ENCODE results near the gene ASB9.
"Not testable (repeated sequence)": the region's sequence is repeated elsewhere in the genome, so short reads cannot be mapped to it uniquely, and the experiment has no call there.

The ASB9 gene, protein sequence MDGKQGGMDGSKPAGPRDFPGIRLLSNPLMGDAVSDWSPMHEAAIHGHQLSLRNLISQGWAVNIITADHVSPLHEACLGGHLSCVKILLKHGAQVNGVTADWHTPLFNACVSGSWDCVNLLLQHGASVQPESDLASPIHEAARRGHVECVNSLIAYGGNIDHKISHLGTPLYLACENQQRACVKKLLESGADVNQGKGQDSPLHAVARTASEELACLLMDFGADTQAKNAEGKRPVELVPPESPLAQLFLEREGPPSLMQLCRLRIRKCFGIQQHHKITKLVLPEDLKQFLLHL

DNA sequence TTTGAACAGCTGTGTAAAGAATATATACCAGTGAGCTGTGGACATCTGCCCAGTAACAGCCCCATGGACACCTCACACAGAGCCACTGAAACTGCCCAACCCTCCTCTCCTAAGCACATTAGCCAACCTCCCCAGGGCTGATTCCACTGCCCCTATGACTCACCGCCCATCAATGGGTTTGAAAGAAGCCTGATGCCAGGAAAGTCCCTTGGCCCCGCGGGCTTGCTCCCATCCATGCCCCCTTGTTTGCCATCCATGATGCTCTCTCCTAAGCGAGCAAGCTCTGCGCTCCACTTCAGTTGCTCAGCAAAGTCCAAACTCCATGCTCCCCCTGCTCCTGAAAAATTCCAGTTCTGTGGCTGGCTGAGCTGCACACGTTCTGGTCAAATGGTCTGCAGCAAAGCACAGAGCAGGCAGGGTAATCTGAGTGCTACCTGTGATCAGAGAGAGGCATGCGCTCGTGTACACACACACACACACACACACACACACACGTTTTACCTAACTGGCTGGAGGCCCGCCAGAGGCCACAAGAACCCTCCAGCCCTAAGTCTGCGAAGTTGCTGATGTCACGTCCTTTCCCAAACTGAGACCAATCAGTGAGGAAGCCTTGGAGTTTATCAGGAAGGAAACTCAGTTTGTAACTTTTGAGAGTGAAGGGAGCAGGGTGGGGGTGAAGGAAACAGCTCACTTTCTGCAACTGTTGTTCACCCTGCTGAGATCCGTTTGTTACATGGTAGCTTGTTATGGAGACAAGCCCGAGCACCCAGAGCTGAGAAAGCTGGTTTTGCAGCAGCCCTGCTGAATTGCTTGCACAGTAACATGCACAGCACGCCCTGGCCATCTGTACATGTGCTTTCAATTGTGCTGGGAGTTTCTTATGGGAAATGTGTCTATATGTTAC is at the start of gene ASB9:
TSS of gene ASB9 (minus strand) at position 466 of the 904 bp plus-strand sequence. CDS start at position 257, 209 bp downstream.
- DNase-seq: no peak

DNA sequence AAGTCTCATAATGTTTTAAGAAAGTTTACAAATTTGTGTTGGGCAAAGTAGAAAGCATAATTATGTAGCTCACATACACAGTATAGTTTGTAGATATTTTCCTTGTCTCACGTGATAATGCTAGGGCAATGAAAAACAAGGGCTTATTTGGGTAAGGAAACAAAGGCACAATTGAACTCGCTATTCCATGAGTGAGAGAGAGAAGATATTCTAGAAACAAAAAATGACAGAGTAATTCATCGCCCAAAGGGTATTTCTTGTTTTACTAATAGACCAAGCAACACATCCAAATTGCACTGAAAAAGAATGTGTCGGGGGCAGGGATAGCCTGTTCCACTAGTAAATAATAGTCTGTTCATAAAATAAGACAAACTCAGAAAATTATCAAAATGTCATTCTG is 49.2 kb upstream of the ASB9 start:
- no peak for DNase-seq

DNA sequence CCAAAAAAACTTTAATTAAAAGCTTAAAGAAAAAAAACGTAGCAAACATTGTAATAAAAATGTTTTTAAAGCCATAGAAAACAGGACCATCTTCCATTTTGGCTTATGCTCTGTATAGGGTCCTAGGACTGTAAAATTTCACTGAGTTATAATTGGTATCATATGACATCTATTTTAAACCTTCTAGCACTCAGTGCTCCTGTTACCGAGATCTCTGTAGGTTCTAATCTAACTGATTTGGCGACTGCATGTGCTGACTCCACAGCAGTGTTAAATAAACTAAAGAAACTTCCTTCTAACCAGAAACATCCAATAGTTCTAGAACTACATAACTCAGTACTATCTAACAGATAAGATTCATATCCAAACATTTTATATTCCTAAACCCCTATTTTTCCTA is 45.6 kb upstream of the ASB9 start, which contains the start of gene ASB11:
TSS of gene ASB11 (minus strand) at position 132 of the 400 bp plus-strand sequence. CDS start at position 97, 35 bp downstream.
- DNase-seq: no peak

DNA sequence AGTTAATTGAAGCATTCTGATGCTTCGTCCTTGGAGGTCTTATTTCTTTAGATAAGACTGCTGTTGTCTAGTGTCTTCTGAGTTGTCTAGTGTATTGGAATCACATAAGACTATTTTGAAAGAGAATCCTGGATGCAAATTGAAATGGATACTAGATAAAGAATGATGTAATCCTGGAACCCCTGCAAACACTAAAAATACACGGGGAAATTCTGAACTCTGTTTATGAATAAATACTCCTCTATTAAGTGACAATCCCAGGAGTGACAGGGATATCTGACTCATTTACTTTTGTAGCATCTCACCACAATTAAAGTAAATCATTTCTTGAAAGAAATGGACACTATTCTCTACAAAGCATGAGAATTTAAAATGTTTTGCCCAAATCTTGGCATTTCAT is 44.6 kb upstream of the ASB9 start:
- DNase-seq: no peak

DNA sequence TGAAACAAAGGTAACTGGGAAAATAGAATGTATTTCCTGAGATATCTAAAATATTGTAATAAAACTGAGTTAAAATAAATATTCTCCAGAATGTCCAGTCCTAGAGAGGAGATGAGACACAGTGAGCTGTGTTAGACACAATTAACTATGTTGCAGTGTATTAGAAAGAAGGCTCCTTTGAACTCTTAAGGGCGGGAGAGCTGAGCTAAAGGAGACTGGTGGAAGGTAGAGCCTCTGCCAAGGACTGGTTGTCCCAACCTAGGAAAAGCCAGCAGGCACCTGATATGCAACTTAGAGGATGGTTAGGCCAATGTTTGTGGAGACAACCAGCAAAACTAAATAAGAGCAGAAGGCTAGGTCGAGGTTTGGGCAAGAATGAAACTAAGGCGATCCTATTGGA is 41.2 kb upstream of the ASB9 start:
- no peak for DNase-seq

DNA sequence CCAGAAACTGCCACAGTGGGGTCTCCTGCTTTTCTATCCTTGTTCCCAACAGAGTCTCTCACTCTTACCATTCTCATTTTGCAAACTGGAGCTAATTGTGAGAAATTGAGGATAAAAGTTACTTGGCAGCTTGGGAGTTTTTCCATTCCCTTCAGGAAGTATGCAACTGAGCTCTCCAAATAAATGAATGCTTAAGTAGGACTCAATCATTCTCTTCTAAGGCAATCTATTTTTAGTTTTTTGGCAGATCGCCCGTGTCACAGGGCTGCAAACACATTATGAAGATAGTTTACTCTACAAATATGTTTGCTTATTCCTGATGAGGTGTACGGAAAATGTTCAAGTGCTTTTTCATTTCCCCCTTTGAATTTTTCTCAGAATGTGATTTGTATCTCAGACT is 40.2 kb upstream of the ASB9 start:
- DNase-seq: no peak

DNA sequence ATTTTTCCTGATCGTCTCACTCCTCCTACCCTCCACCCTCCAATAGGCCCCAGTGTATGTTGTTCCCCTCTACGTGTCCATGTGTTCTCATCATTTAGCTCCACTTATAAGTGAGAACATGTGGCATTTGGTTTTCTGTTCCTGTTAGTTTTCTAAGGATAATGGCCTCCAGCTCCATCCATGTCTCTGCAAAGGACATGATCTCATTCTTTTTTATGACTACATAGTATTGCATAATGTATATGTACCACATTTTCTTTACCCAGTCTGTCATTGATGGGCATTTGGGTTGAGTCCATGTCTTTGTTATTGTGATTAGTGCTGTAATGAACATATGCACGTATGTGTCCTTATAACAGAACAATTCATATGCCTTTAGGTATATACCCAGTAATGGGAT is 36.0 kb upstream of the ASB9 start:
- DNase-seq: not testable (repeated sequence)

DNA sequence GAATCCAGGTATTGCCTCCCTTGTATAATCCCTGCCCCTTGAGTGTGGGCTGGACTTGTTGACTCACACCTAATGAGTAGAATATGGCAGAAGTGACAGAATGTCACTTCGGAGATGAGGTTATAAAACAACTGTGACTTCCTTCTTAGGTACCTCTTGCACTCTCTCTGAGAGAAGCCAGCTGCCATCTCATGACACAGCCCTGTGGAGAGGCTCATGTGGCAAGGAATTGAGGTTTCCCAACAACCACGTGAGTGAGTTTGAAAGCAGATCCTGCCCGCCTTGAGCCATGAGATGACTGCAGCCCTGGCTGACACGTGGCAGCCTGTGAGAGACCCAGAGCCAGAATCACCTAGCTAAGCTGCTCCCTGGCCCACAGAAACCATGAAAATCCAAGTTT is 32.0 kb upstream of the ASB9 start:
- no peak for DNase-seq

DNA sequence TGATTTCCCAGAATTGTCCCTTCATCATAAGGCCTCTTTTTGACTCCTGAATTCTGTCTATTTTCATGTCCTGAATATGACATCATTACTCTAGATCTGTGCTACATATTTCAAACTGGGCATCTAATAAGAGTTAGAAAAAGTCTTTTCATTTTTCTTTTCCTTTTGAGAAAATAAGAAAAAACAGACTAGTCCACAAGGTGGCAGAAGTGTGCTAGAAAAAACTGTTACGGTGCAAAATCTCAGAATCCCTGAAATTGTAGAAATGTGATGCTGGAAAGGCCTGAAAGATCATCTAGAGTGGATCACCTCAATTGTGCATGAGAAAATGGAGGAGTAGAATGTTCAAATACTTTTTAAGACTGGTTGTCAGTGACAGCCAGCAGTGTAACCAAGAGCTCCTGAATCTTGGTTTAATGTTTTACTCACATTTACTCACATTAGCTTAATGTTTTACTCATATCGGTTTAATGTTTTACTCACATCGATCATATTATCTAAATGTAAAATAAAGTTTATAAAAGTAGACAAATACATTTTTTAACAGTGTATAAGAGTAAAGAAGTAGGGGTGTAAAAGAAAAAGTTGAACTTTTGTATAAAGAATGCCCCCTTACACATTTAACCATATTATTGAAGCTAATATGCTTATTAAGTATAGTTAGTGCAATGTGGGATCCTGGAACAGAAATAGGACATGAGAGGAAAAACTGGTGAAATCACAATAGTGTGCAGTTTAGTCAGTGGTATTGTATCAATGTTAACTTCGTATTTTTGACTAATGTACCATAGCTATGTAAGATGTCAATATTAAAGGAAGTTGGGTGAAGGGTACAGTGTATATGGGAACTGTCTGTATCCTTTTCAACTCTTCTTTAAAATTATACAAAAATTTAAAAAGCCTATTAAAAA is 30.3 kb upstream of the ASB9 start:
- no peak for DNase-seq

DNA sequence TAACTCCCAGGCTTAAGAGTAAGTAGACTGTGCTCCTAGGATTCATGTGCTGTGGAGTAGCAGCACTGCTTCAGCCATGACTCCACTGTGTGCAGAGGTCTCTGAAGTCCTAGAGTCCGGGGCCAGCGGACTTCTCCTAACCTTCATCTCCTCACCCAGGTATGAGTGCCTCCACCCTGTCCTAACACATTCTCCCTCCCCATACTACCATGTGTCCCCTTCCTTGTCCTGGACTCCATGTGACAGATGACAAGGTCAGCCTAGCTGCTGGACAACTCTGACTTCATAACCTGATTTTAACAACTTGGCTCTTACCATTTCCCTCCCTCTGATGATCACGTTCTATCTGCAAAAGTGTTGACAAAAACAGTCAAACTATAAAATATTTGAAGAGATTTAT is 28.9 kb upstream of the ASB9 start:
- DNase-seq: no peak

DNA sequence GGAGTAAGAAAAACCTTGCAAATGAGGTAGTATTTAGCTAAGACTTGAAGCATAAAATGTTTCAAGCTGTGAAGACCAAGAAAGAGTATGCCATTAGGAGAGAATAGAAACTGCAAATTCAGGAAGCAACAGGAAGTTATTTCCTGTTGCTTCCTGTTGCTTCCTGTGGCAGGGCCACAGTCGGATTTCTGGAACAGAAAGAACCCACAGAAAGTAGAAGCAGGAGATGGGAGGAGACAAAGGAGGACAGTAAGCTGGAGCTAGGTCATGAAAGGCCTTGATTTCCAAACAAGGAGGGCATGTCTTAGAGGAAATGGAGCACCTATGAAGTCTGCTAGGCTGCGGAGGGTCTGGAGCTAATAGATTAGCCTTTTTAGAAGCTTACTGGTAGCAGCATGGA is 28.3 kb upstream of the ASB9 start:
- DNase-seq: no peak

DNA sequence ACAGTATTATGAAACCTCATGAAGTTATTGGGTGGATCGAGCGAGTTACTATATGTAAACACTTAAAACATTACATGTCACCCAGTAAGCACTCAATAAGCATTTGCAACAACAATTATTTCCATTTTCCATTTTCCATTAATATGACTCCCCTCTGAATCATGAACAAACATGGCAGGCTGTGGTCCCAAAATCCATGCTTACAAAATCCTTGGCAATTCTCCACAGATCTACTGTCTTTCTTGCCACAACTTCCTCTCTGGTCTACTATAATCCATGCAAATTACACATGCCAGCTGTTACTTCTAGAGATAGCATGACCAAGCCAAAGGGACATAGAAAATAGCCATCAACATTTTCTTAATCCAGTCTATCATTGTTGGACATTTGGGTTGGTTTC is 23.6 kb upstream of the ASB9 start:
- DNase-seq: no peak

DNA sequence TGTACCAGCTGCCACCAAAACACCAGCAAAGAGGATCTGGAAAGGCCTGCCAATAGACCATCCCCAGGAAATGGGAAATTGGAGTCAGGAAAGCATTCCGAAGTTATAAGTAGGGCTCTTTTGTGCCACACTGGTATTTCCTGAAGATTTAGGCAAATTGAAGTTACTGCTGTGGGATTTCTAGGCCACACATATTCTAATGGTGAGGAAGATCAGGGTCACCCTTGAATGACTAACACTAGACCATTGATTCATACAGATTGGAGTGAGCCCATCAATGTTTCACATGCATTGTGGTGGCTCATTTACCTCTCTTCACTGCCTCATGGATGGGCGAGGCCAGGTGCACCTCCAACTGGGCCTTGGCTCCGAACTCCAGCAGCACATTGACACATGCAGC is 23.0 kb upstream of the ASB9 start:
- no peak for DNase-seq

DNA sequence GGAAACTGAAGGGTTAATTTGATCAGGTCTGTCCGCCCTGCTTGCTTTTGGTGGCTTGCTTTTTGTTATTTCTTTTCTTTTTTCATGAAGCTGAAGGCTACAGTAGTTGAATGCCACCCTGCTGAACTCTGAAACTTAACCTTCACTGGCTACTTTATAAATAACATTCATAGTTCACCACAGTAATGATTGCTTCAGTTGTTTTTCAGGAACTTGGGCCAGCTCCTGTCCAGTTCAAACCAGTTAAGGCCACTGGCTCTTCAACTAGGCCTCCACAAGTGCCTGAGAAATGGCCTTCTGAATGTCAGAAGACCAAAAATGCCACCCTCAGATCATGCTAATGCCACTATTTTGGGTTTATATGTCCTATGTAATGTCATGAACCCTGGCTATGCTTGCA is 7.7 kb upstream of the ASB9 start:
- no peak for DNase-seq

DNA sequence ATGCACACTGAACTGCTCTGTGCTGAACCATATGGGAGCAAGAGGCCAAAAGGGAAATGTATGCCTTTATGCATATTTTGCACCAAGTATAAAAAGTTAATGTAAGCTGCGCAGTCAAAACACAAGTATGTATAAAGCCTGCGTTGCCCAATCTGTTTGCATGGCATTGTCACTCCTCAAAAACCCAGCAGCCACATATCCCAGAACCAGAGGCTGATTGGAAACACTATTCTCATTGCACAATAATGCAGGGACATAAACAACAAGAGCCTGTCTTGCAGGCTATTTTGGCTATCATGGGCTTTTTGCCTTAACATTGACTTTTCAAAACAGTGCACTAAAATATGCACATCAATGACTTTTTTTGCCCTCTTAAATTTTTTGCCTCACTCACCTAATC is 5.1 kb upstream of the ASB9 start:
- DNase-seq: no peak

DNA sequence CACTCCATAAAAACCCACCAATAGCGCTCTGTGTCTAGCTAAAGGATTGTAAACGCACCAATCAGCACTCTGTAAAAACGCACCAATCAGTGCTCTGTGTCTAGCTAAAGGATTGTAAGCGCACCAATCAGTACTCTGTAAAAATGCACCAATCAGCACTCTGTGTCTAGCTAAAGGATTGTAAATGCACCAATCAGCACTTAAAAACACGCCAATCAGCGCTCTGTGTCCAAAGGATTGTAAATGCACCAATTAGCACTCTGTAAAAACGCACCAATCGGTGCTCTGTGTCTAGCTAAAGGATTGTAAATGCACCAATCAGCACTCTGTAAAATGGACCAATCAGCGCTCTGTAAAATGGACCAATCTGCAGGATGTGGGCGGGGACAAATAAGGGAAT is 3.4 kb upstream of the ASB9 start:
- DNase-seq: not testable (repeated sequence)

DNA sequence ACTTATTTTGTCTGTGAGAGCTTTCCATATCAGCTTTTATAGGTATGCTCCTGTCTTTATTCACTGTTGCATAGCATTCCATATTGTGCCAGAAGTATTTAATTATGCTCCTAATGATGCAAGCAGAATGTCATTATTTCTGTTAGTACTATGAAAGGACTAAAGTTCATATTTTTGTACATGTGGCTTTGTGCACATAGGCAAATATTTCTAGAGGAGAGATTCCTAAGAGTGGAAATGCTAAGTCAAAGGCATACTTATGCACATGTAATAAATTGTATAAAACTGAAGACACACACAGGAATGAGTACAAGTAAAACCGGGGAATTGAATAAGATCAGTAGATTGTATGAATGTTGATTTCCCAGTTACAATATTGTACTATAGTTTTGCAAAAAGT is 1.9 kb upstream of the ASB9 start:
- no peak for DNase-seq

DNA sequence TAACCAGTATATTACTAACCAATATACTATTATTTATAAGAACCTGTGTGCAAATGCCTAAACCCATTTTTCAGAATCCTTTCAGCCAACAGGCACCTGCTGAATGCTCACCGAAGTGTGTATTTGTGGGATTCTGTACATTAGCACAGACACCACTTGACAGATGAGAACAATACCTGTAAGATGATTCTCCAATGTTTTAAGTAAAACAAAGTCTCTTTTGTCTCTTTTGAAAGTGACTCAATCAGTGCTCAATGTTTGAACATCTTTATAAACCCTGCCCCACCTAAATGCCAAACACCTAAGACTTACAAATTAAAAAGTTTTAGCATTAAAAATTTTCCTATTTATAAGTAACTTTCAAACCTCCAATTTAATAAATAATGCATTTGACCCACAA is 763 bp downstream of the ASB9 start:
- no peak for DNase-seq

DNA sequence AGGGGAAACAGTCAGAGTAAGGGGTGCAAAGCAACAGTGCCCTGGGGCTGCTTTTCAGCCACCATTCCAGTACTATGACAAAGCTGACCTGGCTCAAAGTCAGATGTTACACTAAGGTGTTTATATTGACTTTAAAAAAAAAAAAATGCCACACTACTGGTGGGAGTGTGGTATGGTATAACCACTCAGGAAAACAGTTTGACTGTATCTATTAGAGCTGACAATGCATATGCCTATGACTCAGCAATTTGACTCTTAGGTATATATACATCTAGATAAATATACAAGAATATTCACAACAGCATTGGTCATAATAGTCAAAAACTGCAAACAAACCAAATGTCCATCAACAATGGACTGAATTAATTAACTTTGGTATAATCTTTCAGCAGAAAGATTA is 15.0 kb downstream of the ASB9 start:
- DNase-seq: no peak

DNA sequence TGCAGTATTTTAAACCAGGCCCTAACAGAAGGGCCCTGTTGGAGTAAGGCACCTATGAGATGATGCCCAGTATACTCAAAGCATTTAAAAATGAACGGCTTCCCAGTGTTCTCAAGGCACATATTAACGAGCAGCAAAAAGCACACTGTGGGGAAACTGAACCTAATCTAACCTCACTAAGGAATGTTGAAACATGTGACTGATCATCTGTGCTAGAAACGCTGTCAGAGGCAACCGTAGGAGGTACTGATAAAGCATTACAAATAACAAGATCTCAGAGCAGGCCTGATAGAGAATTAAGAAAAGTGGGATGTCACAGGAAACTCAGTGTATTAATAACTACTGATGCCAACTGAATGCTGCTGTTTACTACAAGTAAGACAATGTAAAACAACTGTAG is 24.0 kb downstream of the ASB9 start:
- DNase-seq: no peak

DNA sequence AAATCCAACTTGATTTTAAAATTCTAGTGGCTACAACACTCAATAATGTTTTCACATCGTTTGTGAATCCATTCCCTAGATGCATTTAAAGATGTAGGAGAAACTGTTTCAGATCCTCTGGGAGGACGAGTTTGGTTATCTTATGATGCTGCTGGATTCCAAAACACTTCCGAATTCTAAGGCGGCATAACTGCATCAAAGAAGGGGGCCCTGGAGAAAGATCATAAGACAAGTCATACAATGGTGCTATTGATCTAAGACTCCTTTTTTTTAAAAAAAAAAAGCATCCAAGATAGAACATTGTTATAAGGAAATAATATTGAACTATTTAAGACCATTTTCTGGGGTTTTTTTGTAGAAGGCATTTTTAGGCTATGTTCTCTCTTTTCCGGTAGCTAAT is 25.5 kb downstream of the ASB9 start:
- no peak for DNase-seq

DNA sequence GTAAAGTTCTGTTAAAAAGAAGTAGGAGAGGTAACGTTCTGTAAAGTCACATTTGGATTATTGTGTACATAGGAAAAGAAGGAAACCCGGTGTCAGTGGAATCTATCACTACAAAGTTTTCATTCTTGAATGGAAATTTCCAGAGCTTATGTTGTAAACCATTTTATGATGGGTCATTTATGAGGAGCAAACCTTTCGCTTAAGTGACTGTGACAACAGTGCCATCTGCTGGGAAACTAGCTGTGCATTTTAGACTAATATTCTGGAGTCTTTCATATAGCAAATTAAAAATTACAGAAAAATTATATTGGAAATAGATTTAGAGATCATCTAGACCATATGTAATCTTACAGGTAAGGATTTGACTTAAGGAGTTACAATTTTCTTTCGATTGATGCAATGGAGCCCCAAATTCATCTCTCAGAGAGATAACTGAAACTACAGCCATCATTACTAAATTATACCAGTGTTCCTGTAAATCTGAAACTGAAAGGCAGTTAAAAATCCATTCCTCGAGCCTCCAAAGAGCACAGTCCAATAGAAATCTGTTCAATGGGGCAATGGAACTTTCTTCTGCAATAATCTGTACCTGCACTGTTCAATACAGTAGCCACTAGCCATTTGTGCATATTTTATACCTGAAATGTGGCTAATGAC is 26.9 kb downstream of the ASB9 start:
- peak in 3 of 4 experiments; percentile 0 to 1 (median 1) for DNase-seq

DNA sequence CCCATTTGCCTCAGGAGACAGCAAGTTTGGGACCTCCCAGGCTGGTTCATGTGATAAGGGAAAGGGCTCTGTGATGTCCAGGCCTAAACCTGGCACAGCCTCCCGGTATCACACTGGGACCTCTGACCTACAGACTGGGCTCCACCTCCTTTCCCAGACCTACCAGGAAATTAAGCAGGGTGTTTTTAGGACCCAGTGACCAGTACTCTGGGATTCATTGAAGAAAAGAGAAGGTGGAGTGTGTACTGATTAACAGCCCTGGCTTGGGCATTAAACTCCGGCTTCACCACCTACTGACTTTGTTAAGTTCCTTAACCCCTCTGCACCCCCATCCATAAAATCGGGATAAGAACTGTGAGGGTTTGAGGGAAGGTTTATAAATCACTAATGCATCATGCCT is 28.6 kb downstream of the ASB9 start:
- no peak for DNase-seq

Data from activated CD4-positive, CD25-positive, alpha-beta regulatory T cell (primary cell).